ENCODE data around the gene MS4A1. TPM values are rescaled to one million over a fixed set of nuclear protein-coding genes. Genes with fewer than 3 reads are reported as not detected.

The MS4A1 gene
- total and polyA plus RNA-seq, 2 experiments from 2014 or later = 0.13 TPM; not detected in 1

- Histone ChIP-seq H3K9me3 (ENCODE audit: low read depth) (no peaks in the 10 kb centered on the region), H3K36me3 (ENCODE audit: low read depth) (no peaks in the 10 kb centered on the region), H3K4me2 (ENCODE audit: unreplicated experiment) (no peak overlapping the region), H3K4me3 (no peak overlapping the region), H3K27ac (no peak overlapping the region), H4K20me1 (ENCODE audit: insufficient read depth) (no peaks in the 10 kb centered on the region), H3K27me3 (replicated peaks; ENCODE audit: insufficient read depth) (no peaks in the 10 kb centered on the region), H3F3A (ENCODE audit: insufficient read depth) (no peaks in the 10 kb centered on the region), H3K4me1 (ENCODE audit: insufficient read depth) (no peaks in the 10 kb centered on the region), H3K9ac (no peak overlapping the region), H2AFZ (no peak overlapping the region), H3K9me2 (ENCODE audit: insufficient read depth) (no peaks in the 10 kb centered on the region), H3K79me2 (ENCODE audit: insufficient read depth) (no peaks in the 10 kb centered on the region)
- in situ Hi-C loops (cut with MboI) = no loop called here
- TF ChIP-seq EZH2phosphoT487 (IDR thresholded peaks at IDR 0.05; ENCODE audit: insufficient read depth, low read depth) = no peak
- TF ChIP-seq EZH2 (IDR thresholded peaks at IDR 0.05; ENCODE audit: insufficient read depth, poor library complexity, severe bottlenecking) = no peak
- no peak for DNase-seq
- 2 to 3% methylated on average over 3 of the region's 3 CpGs for WGBS, 2 experiments (ENCODE audit: low coverage in 1 of 2, low lambda C conversion rate in 2 of 2, missing lambda C conversion rate in 2 of 2)
Observed at GRCh38 chr11:60512651-60513225, 57.1 kb downstream of the MS4A1 start.

GRCh38 chr11:60513496-60514460, 58.1 kb downstream of the MS4A1 start:
- no peak overlapping the region for H3K9ac ChIP-seq
- no peak overlapping the region for H2AFZ ChIP-seq
- no peaks in the 10 kb centered on the region for H3F3A ChIP-seq (ENCODE audit: insufficient read depth)
- H3K79me2 ChIP-seq (ENCODE audit: insufficient read depth) = no peaks in the 10 kb centered on the region
- H3K27ac ChIP-seq = no peak overlapping the region
- no peak for DNase-seq
- no peak overlapping the region for H3K4me3 ChIP-seq
- in situ Hi-C loops (cut with MboI) = no loop called here
- no peak overlapping the region for H3K4me2 ChIP-seq (ENCODE audit: unreplicated experiment)
- no peaks in the 10 kb centered on the region for H3K4me1 ChIP-seq (ENCODE audit: insufficient read depth)
- TF ChIP-seq EZH2phosphoT487 (IDR thresholded peaks at IDR 0.05; ENCODE audit: insufficient read depth, low read depth) (no peak), EZH2 (IDR thresholded peaks at IDR 0.05; ENCODE audit: insufficient read depth, poor library complexity, severe bottlenecking) (no peak)
- no peaks in the 10 kb centered on the region for H3K27me3 ChIP-seq (replicated peaks; ENCODE audit: insufficient read depth)
- no peaks in the 10 kb centered on the region for H4K20me1 ChIP-seq (ENCODE audit: insufficient read depth)
- WGBS, 2 experiments (ENCODE audit: low coverage in 1 of 2, low lambda C conversion rate in 2 of 2, missing lambda C conversion rate in 2 of 2) = 13 to 15% methylated on average over 2 of the region's 2 CpGs
- no peaks in the 10 kb centered on the region for H3K36me3 ChIP-seq (ENCODE audit: low read depth)
- no peaks in the 10 kb centered on the region for H3K9me3 ChIP-seq (ENCODE audit: low read depth)
- H3K9me2 ChIP-seq (ENCODE audit: insufficient read depth) = no peaks in the 10 kb centered on the region

- Histone ChIP-seq H4K20me1 (ENCODE audit: insufficient read depth) (no peaks in the 10 kb centered on the region), H3K27ac (no peak within 1 kb of the TSS), H3K9me2 (ENCODE audit: insufficient read depth) (no peaks in the 10 kb centered on the region), H3F3A (ENCODE audit: insufficient read depth) (no peaks in the 10 kb centered on the region), H3K4me3 (no peak within 1 kb of the TSS), H3K9me3 (ENCODE audit: low read depth) (no peaks in the 10 kb centered on the region), H2AFZ (no peak within 1 kb of the TSS), H3K27me3 (replicated peaks; ENCODE audit: insufficient read depth) (no peaks in the 10 kb centered on the region), H3K79me2 (ENCODE audit: insufficient read depth) (no peaks in the 10 kb centered on the region), H3K4me2 (ENCODE audit: unreplicated experiment) (no peak within 1 kb of the TSS), H3K9ac (no peak within 1 kb of the TSS), H3K4me1 (ENCODE audit: insufficient read depth) (no peaks in the 10 kb centered on the region), H3K36me3 (ENCODE audit: low read depth) (no peaks in the 10 kb centered on the region)
- DNase-seq = no peak
- in situ Hi-C loops (cut with MboI) = no loop called here
- 62 to 65% methylated on average over 29 of the region's 29 CpGs for WGBS, 2 experiments (ENCODE audit: low coverage in 1 of 2, low lambda C conversion rate in 2 of 2, missing lambda C conversion rate in 2 of 2)
- TF ChIP-seq EZH2phosphoT487 (IDR thresholded peaks at IDR 0.05; ENCODE audit: insufficient read depth, low read depth) (no peak), EZH2 (IDR thresholded peaks at IDR 0.05; ENCODE audit: insufficient read depth, poor library complexity, severe bottlenecking) (no peak)
Observed at GRCh38 chr11:60515144-60515855, 59.7 kb downstream of the MS4A1 start, which contains the start of gene MS4A13. Gene MS4A13, plus strand, starts transcription at chr11:60515392. Its CDS starts 2,692 bp downstream, at chr11:60518084.

Other genes starting within 250 kb of the MS4A1 start
- not detected in 2 replicates for gene MS4A4E, start 212.7 kb upstream of the MS4A1 start, total RNA-seq (2014; rRNA removed; shearing (Covaris generic))
- not detected in 2 replicates for gene MS4A4E, start 212.7 kb upstream of the MS4A1 start, polyA plus RNA-seq (2016; fragmentation: Nextera tagmentation; extraction: Ambion mirVana)
- gene MS4A4A, start 175.2 kb upstream of the MS4A1 start, total RNA-seq (2014; rRNA removed; shearing (Covaris generic)) = not detected in 2 replicates
- not detected in 2 replicates for gene MS4A4A, start 175.2 kb upstream of the MS4A1 start, polyA plus RNA-seq (2016; fragmentation: Nextera tagmentation; extraction: Ambion mirVana)
- gene MS4A6E, start 128.6 kb upstream of the MS4A1 start, total RNA-seq (2014; rRNA removed; shearing (Covaris generic)) = not detected in 2 replicates
- not detected in 2 replicates for gene MS4A6E, start 128.6 kb upstream of the MS4A1 start, polyA plus RNA-seq (2016; fragmentation: Nextera tagmentation; extraction: Ambion mirVana)
- not detected in 2 replicates for gene MS4A7, start 77.3 kb upstream of the MS4A1 start, total RNA-seq (2014; rRNA removed; shearing (Covaris generic))
- gene MS4A7, start 77.3 kb upstream of the MS4A1 start, polyA plus RNA-seq (2016; fragmentation: Nextera tagmentation; extraction: Ambion mirVana) = not detected in 2 replicates
- not detected in 2 replicates for gene MS4A14, start 59.4 kb upstream of the MS4A1 start, total RNA-seq (2014; rRNA removed; shearing (Covaris generic))
- not detected in 2 replicates for gene MS4A14, start 59.4 kb upstream of the MS4A1 start, polyA plus RNA-seq (2016; fragmentation: Nextera tagmentation; extraction: Ambion mirVana)
- not detected in 2 replicates for gene MS4A5, start 26.3 kb upstream of the MS4A1 start, total RNA-seq (2014; rRNA removed; shearing (Covaris generic))
- not detected in 2 replicates for gene MS4A5, start 26.3 kb upstream of the MS4A1 start, polyA plus RNA-seq (2016; fragmentation: Nextera tagmentation; extraction: Ambion mirVana)
- gene MS4A12, start 36.9 kb downstream of the MS4A1 start, total RNA-seq (2014; rRNA removed; shearing (Covaris generic)) = not detected in 2 replicates
- not detected in 2 replicates for gene MS4A12, start 36.9 kb downstream of the MS4A1 start, polyA plus RNA-seq (2016; fragmentation: Nextera tagmentation; extraction: Ambion mirVana)
- gene MS4A13, start 59.5 kb downstream of the MS4A1 start, total RNA-seq (2014; rRNA removed; shearing (Covaris generic)) = not detected in 2 replicates
- not detected in 2 replicates for gene MS4A13, start 59.5 kb downstream of the MS4A1 start, polyA plus RNA-seq (2016; fragmentation: Nextera tagmentation; extraction: Ambion mirVana)
- not detected in 2 replicates for gene MS4A8, start 243.8 kb downstream of the MS4A1 start, total RNA-seq (2014; rRNA removed; shearing (Covaris generic))
- not detected in 2 replicates for gene MS4A8, start 243.8 kb downstream of the MS4A1 start, polyA plus RNA-seq (2016; fragmentation: Nextera tagmentation; extraction: Ambion mirVana)

Measured in GM23248 (cell line).